GM10847 (cell line): Measurements from ENCODE around the gene PPP1R12B.

Experiments used
- POLR2A ChIP-seq: IDR thresholded peaks from 2 replicates; pipeline ENCODE4 v1.6.1; 2011; ENCODE audit not compliant: insufficient read length; ENCODE audit errors: extremely low read depth

The PPP1R12B gene

DNA sequence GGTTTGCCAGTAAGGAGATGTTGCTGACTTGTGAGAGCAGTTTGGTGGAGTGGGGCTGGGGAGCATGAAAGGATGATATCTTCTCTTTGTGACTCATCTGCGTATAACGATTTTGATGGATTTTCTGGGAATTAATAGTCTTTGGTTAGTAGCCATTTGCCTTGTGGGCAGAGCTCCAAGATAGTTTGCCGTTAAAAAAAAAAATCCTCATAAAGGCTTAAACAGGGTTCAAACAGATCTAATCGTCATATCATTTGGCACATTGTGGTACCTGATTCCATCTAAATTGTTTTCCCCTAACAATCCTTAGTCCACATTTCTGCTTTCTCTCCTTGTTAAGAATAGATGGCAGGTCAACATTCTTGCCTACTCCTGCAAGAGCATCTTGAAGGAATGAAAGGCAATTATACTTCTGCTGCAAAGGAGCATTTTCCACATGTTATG is 168.0 kb downstream of the PPP1R12B start:
- no peak for TF ChIP-seq POLR2A

DNA sequence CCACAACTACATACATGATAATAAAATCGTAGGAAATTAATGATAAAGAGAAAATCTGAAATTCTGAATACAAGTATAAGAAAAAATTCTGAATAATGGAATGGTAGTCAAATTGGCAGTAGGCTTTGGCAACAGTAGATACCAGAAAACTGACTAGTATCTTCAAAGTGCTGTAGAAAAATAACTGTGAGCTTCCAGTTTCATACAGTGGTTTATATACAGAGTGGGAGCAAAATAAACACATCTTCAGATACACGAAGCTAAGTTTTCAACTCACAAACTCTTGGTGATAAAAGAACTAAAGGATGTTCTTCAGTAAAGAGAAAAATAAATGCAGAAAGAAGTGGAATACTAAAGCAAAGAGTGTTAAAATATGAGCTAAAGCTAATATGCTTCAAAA is 173.4 kb downstream of the PPP1R12B start:
- TF ChIP-seq POLR2A = no peak

- no peak for TF ChIP-seq POLR2A
Measured at GRCh38 chr1:202531472-202531811, 182.9 kb downstream of the PPP1R12B start.

DNA sequence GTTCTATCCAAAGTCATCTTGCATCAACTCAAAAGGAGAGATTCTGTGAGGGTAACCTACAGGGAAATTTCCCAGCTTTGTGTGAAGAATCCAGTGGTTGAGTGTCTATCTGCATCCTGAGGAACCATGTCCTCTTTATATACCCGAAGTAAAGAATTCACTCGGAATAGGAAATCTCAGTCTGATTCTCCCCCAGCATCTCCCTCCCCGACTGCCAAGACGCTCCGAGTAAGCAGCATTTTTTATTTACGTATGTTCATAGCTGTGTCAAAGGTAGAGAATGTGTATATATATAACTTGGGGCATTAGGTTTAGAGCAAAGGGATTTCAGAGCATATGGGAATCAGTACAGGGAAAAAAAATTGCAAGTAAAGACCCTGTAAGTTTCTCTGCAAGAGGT is 191.5 kb downstream of the PPP1R12B start:
- TF ChIP-seq POLR2A = no peak

DNA sequence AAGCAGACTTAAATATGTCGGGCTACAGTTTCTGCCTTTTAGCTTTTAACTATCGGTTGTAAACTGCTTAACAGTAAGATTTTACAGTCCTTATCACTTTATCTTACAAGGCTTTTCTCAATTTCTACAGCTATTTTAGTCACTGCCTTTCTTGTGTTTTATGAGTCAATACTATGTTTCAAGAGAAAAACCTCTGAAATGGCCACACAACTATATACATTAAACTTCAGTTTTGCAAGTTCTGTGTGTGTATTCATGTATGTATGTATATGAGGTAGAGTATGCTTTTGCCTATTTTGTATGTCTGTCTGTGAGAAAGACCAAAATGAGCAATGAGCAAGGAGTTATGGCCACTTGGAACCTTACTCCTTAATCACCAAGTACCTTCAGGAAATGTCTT is 191.9 kb downstream of the PPP1R12B start:
- TF ChIP-seq POLR2A = no peak

DNA sequence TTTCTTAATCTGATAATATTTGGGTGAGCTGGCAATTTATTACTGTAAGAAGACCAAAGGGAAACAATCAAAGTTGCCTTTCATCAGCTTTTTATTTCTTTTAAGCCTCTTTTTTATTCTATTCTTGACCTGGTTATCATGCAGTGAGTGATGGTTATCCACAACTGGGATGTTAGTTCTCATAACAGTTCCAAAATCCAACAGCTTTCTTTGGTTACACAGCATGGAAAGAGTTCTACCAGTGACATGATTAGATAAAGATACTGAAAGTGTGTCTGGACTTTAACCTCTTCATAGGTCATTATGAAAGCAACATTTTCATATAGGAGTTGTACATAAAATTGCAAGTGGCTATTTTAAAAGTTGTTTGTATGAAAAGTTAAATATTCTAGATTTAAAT is 198.7 kb downstream of the PPP1R12B start:
- no peak for TF ChIP-seq POLR2A

GRCh38 chr1:202551683-202552082 is 203.2 kb downstream of the PPP1R12B start:
- TF ChIP-seq POLR2A = no peak

- no peak for TF ChIP-seq POLR2A
Measured at GRCh38 chr1:202553560-202554038, 205.1 kb downstream of the PPP1R12B start.

- TF ChIP-seq POLR2A = no peak
Measured at GRCh38 chr1:202561240-202561639, 212.7 kb downstream of the PPP1R12B start.

GRCh38 chr1:202561726-202562443 is 213.4 kb downstream of the PPP1R12B start:
- TF ChIP-seq POLR2A = no peak

- TF ChIP-seq POLR2A = no peak
Measured at GRCh38 chr1:202562444-202563060, 214.1 kb downstream of the PPP1R12B start.

- TF ChIP-seq POLR2A = no peak
Measured at GRCh38 chr1:202563818-202564217, 215.3 kb downstream of the PPP1R12B start.

- TF ChIP-seq POLR2A = no peak
Measured at GRCh38 chr1:202564958-202565495, 216.5 kb downstream of the PPP1R12B start.

GRCh38 chr1:202565890-202566602 is 217.5 kb downstream of the PPP1R12B start:
- no peak for TF ChIP-seq POLR2A

- no peak for TF ChIP-seq POLR2A
Measured at GRCh38 chr1:202567738-202568137, 219.2 kb downstream of the PPP1R12B start.

DNA sequence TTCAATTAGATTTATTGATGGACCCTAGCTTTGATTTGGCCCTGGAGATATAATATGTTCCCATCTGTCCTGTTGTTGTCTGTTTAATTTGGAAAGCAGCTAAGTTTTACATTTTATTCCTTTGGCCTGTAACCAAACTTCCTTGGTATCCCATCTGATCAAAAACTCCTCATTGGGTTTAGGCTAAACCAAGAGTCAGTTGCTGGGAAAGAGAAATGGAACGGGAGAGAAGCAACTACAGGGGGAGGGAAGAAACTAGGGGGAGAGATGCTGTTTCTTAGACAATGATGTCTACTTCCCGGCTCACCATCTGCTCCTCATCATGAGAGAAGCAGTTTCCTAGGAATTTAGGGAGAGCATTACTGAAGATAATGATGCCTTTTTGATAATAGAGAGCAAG is 219.9 kb downstream of the PPP1R12B start:
- no peak for TF ChIP-seq POLR2A
